NCI-H1048 (cell line): ENCODE measurements around the gene ELOVL5.

Source experiments
- DNase-seq: peaks from one replicate; lab custom pipeline; 2025; lab: John Stamatoyannopoulos, UW

Gene ELOVL5

DNA sequence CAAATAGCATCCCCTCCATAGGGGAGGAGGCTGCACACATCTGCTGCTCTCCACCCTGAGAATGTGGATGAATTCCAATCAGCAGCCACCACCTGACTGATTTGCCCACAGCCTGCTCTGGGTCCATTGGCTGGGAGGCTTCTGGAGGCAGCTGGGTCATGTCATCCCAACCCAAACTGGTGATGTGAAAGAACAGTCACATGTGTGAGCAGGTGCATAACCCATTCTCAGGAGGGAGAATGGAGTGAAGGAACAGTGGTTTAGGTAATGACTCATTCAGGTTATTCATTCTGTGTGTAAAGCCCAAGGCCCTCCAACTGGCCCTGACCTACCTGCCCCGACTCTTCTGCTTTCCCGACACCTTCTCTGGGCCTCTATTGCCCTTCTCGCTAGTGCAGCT lies 109.2 kb downstream of the ELOVL5 start:
- DNase-seq = no peak

DNA sequence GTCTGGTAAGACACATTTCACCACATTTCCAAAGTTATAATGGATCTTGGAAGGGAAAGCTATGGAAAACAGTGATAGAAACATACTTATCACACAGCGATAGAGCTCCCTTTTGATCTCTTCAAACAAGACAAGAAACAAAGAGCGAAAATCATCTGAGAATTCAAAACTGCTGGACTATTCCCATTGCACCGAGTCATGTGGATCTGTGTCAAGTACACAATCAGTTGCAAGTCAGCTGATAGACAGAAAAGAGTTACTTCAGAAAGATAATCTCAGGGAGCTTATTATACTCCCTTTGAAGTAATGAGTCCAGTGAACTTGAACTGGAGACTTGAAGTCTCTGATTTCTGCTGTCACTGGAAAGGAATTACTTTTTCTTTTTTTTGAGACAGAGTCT lies 110.4 kb downstream of the ELOVL5 start:
- no peak for DNase-seq

DNA sequence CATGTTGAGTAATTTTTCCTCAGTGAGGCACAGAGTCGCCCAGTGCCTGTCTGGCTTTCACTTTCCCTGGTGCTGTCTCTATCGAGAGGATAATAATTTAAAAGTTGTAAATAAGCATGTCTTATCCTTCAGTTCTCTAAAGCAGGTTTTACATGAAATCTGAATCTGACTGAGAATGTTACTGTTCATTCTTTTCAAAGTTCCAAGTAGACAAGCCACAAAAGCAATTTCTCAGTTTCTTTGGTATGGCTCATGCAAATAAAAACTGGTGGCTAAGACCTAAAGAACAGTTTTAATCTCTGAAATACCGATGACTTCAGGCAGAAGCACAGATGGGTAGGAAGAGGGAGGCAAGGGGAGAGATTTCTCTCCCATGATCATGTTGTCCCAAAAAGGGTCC lies 112.5 kb downstream of the ELOVL5 start:
- no peak for DNase-seq

DNA sequence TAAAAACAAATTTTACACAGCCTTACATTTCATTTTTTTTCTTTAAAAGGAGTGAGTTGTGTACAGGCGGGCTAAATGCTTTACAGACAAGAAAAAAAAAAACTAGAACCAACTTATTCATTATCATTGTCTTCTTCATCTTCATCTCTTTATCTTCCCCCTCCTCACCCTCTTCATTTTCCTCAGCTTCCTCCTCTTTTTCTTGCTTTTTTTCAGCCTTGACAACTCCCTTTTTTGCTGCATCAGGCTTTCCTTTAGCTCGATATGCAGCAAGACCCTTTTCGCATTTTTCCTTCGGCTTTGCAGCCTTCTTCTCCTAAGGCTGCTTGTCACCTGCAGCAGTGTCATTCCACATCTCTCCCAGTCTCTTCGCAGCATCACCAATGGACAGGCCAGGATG lies 113.2 kb downstream of the ELOVL5 start:
- no peak for DNase-seq

DNA sequence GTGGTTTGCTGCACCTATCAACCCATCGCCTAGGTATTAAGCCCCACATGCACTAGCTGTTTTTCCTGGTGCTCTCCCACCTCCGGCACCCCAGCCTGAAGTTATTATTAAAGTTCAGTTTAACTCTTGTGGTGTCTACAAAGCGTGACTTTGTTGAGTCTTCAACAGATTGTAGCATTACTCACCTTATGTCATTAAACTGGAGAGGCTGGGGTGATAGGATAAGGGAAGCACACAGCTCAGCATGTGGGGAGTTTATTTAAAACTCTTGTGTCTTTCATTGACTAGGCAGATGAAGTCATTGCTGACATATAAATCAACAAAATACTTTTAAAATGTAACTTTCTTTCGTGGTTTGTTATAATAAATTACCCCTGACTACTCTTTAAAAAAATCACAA lies 115.4 kb downstream of the ELOVL5 start:
- no peak for DNase-seq

DNA sequence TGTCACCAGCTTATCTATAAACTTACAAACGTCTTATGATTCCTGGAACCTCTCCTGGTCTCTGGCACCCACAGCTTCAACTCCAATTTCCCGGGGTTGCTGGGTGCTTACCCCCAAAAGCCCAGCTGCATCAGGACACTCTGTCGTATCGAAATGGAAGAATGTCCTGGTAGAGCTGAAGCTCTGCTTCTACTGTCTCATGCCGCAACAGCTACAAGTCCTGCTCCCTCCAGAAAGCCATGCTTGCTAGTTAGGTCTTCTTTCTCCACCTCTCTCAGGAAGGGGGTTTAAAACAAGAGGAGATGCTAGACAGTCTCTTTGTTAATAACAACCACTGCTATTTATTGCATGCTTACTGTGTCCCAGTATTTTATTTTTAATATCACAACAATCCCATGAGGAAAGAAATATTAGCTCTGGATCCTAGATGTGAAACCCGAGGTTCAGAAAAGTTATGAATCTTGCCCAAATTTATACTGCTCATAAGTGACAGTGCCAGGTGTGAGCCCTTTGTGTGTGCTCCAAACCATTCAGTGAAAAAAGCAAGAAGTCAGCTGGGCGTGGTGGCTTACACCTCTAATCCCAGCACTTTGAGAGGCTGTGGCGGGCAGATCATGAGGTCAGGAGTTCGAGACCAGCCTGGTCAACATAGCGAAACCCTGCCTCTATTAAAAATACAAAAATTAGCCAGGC lies 117.8 kb downstream of the ELOVL5 start:
- DNase-seq = no peak

DNA sequence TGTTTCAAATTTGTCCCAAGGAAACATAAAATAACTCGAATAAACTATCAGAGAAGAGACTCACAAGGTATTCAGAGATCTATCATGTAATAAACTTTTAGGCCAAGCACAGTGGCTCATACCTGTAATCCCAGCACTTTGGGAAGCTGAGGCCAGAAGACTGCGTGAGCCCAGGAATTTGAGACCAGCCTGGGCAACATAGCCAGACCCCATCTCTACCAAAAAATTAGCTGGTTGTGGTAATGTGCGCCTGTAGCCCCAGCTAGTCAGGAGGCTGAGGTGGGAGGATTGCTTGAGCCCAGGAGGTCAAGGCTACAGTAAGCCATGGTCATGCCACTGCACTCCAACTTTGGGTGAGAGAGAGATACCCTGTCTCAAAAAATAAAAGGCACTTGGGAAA lies 120.9 kb downstream of the ELOVL5 start:
- DNase-seq = no peak

DNA sequence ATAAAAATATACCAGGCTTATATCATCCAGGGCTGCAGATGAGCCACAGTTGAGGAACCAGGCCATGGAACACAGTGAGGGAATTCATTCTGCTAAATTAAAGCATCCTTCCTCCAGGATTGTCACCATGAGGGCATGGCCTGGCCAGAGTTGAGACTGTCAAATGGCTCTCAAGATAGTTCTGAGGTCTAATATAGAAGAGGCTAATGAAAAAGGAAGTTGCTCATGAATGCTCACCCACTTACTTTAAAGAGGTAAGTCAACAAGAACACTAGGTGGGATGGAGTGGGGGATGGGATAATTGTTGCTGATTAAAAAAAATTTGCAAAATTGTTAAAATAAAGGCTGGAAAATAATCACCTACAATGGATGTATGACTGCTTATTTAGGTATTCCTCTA lies 128.1 kb downstream of the ELOVL5 start:
- no peak for DNase-seq
